ENCODE data around the gene FAM199X.
"Not testable (repeated sequence)": the region's sequence is repeated elsewhere in the genome, so short reads cannot be mapped to it uniquely, and the experiment has no call there.

Gene FAM199X

GRCh38 chrX:104193485-104193884 lies 27.2 kb downstream of the FAM199X start:
- DNase-seq: no peak

GRCh38 chrX:104195013-104195412 lies 28.8 kb downstream of the FAM199X start:
- no peak for DNase-seq

DNA sequence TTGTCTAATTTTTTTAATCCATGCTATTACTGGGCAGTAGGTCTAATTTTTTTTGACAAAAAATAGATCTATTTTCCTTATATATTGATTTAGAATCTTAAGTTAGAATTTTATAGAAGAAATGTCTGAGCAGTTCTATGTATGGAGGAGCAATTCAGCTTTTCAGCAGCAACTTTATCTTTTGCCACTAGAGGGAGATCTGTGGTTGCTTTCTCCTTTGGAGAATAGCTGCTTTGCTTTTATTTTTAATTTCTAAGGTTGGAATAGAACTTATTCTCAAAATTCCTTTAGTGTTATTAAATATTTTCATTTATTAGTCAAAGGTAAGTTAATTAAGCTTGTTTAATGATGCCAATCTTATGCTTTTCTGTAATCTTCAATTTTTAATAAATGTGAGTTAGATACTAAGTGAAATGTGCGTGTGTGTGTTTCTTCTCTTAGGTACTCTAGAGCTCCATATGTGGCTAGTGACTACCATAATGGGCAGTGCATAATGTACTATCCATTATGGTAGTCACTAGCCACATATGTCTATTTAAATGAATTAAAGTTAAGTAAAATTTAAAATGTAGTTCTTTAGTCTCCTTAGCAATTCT lies 29.3 kb downstream of the FAM199X start:
- no peak for DNase-seq

- DNase-seq: no peak
Observed at GRCh38 chrX:104205548-104205947, 39.3 kb downstream of the FAM199X start.

DNA sequence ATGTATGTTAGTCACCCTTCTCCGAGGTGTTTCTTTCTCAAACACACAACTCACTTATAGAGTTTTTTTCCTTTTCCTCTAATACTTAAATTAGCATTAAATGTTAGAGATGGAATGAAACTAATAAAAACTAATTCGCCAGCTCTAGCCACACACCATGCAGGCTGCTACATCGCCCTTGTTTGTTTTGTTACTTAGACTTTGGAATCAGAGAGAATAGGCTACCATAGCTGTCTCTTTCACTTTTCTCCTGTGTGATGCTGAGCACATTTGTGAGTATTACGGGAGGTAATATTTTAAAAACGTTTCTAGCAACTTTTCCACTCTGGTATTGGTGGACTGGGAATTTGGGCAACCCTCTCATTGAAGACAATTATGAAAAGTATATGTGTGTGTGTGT lies 44.9 kb downstream of the FAM199X start:
- no peak for DNase-seq

GRCh38 chrX:104230060-104230459 lies 63.8 kb downstream of the FAM199X start:
- not testable (repeated sequence) for DNase-seq
